ENCODE results near the gene LCK. TPM values are rescaled to one million over a fixed set of nuclear protein-coding genes. Genes with fewer than 3 reads are reported as not detected.
"Not testable (repeated sequence)": the region's sequence is repeated elsewhere in the genome, so short reads cannot be mapped to it uniquely, and the experiment has no call there.

LCK gene
- total RNA-seq, 1 donor from 2014 or later, result under 0.01 TPM

- no peak for DNase-seq (ENCODE audit: low read depth in 2 of 2)
These were observed 11.3 kb upstream of the LCK start for GRCh38 chr1:32239790-32240139.

GRCh38 chr1:32240140-32240951, 10.7 kb upstream of the LCK start:
- peak in 1 of 2 donors; percentile 51 for DNase-seq (ENCODE audit: low read depth in 2 of 2)

- DNase-seq (ENCODE audit: low read depth in 2 of 2), result peak in 1 of 2 donors; percentile 77
These were observed 9.9 kb upstream of the LCK start for GRCh38 chr1:32241001-32241763.

- DNase-seq (ENCODE audit: low read depth in 2 of 2), result peak in 1 of 2 donors; percentile 25
These were observed 8.7 kb upstream of the LCK start for GRCh38 chr1:32242341-32242851.

- peak in 1 of 2 donors; percentile 41 for DNase-seq (ENCODE audit: low read depth in 2 of 2)
These were observed 4.2 kb upstream of the LCK start, which contains the start of gene FAM167B for GRCh38 chr1:32246888-32247273. Gene FAM167B, plus strand, starts transcription at chr1:32247222. Its CDS starts 200 bp downstream, at chr1:32247422.

GRCh38 chr1:32247452-32247851, 3.6 kb upstream of the LCK start:
- DNase-seq (ENCODE audit: low read depth in 2 of 2), result no peak

- DNase-seq (ENCODE audit: low read depth in 2 of 2), result peak; percentile 72 to 84
These were observed 2.8 kb upstream of the LCK start for GRCh38 chr1:32247983-32248889.

GRCh38 chr1:32249831-32250525, 1.1 kb upstream of the LCK start:
- DNase-seq (ENCODE audit: low read depth in 2 of 2), result peak; percentile 91 to 92

- no peak for DNase-seq (ENCODE audit: low read depth in 2 of 2)
These were observed 4.3 kb downstream of the LCK start for GRCh38 chr1:32255072-32256071.

GRCh38 chr1:32256473-32257226, 5.6 kb downstream of the LCK start:
- no peak for DNase-seq (ENCODE audit: low read depth in 2 of 2)

- DNase-seq (ENCODE audit: low read depth in 2 of 2), result no peak
These were observed 6.1 kb downstream of the LCK start for GRCh38 chr1:32257227-32257508.

GRCh38 chr1:32263236-32263593, 12.2 kb downstream of the LCK start:
- not testable (repeated sequence) for DNase-seq (ENCODE audit: low read depth in 2 of 2)

GRCh38 chr1:32263744-32264143, 12.7 kb downstream of the LCK start:
- DNase-seq (ENCODE audit: low read depth in 2 of 2), result no peak

GRCh38 chr1:32265846-32266245, 14.8 kb downstream of the LCK start:
- no peak for DNase-seq (ENCODE audit: low read depth in 2 of 2)

GRCh38 chr1:32266921-32267591, 16.0 kb downstream of the LCK start:
- peak; percentile 97 for DNase-seq (ENCODE audit: low read depth in 2 of 2)

- no peak for DNase-seq (ENCODE audit: low read depth in 2 of 2)
These were observed 18.7 kb downstream of the LCK start for GRCh38 chr1:32269744-32270143.

- no peak for DNase-seq (ENCODE audit: low read depth in 2 of 2)
These were observed 21.7 kb downstream of the LCK start for GRCh38 chr1:32272557-32273390.
